Measurements from ENCODE around the gene TMEM239.
"Not testable (repeated sequence)": the region's sequence is repeated elsewhere in the genome, so short reads cannot be mapped to it uniquely, and the experiment has no call there.

TMEM239 gene

DNA sequence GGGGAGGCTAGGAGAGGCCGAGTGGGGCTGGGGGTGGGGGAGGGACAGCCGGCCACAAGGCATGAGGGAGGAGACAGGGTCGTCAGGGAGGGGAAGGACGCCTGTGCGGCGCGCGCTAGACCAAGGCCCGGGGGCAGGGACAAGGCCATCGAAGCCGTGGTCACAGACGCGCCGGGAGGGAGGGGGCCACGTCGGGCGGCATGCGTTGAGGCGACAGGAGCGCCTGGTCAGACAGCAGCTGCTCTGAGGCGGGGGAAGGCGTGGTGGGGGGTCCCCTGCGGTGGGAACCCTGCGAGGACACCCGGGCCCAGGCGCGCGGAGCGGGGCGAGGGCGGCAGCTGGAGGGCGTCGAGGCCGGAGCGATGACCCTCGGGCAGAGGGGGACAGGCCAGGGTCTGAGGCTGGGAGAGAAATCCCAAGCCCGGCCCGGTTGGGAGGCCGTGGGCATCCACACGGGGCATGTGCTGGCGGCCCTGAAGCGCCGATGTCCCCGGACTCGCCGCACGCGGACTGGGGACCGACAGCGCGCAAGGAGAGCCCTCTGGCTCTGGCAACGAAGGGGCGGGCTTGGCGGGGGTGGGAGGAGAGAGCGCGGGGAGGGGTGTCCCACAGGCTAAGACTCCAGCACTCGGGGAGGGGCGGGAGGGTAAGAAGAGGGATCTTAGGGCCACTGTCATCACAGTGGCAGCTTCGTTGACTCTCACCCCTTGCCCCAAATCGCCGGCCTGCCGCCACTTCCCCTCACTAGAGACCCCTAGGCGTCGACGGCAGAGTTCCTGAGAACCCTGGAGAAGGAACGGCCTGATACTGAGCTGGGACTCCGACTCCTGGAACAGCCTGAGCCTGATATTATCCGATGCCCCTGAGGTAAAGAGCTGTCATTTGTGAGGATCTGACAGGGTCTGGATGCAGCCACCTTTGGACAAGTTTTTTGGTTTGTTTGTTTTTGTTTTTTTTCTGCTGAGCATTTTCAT is 5.0 kb downstream of the TMEM239 start:
- DNase-seq, result no peak

DNA sequence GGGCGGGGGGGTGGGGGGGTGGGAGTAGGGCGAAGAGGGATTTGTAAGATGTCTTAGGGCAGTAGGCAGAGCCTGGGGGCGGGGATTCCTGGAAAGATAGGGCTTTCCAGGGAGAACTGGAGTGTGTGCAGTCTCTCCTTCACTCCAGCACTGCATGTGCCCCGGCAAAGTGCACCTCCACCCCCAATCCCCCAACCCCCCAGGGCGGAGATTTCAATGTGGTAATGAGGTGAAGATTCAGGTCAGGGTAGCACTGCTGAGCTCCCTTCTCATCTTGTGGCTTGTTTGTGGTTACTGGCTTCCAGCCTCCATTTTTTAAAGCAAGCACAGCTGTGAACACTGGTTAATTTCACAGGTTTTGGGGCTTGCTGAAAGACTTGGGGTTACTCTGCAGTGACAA is 5.9 kb downstream of the TMEM239 start:
- no peak for DNase-seq

- no peak for DNase-seq
Measured at GRCh38 chr20:2825761-2826160, 9.6 kb downstream of the TMEM239 start.

GRCh38 chr20:2826655-2827054 is 10.5 kb downstream of the TMEM239 start:
- no peak for DNase-seq

GRCh38 chr20:2829376-2829775 is 13.2 kb downstream of the TMEM239 start:
- no peak for DNase-seq

DNA sequence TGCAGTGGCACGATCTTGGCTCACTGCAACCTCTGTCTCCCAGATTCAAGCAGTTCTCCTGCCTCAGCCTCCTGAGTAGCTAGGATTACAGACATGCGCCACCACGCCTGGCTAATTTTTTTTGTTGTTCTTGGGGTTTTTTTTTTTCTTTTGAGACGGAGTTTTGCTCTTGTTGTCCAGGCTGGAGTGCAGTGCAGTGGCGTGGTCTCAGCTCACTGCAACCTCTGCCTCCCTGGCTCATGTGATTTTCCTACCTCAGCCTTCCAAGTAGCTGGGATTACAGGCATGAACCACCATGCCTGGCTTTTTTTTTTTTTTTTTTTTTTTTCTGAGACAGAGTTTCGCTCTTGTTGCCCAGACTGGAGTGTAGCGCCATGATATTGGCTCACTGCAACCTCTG is 15.0 kb downstream of the TMEM239 start:
- DNase-seq, result not testable (repeated sequence)

GRCh38 chr20:2833761-2834160 is 17.6 kb downstream of the TMEM239 start:
- no peak for DNase-seq

- DNase-seq, result no peak
Measured at GRCh38 chr20:2834401-2835110, 18.4 kb downstream of the TMEM239 start.

- DNase-seq, result no peak
Measured at GRCh38 chr20:2835331-2835796, 19.2 kb downstream of the TMEM239 start.

DNA sequence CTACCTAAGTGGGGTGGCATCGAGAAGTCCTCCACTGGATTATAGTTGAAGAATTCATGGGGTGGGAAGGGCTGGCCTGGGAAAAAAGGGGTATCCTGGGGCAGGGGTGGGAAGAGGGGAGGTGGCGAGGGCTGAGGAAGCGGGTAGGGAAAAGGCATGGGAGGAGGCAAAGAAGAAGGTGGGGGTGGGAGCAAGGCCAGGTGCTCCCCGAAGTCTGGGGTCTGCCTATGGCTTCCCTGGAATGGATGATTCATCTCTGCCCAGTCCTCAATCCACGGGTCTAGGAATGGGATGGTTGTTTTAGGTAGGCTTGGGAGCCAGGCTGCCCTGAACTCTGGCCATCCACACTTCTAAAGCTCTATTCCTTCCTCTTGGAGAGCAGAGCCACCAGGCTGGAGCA is 19.9 kb downstream of the TMEM239 start:
- DNase-seq, result no peak

GRCh38 chr20:2837221-2837960 is 21.2 kb downstream of the TMEM239 start:
- DNase-seq, result no peak

DNA sequence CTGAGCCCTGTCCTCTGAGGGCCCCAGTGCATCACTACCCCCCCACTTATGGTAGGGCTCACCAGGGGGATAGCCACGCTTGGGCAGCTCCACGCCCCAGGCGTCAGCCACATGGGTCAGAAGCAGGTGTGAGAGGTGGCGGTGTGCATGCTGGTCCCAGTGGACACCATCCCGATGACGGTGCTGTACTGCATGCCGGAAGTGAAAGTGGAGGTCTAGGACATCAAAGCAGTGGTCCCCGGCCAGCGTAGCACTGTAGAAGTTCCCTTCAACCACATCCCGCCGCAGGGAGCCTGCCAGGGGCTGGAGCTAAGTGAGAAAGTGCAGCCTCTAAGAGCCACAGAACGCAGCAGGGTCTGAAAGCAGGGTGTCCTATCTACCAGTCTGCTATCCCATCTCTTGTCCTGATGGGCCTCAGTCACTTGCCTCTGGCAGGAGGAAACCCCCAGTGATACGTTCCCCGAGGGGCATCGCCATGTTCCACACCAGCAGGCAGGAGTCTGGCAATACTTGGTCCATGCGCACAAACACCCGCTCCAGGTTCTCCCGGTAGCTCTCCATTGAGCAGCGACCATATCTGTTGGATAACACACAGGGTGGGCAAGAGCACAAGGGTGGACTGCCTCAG is 22.1 kb downstream of the TMEM239 start:
- DNase-seq, result no peak

- no peak for DNase-seq
Measured at GRCh38 chr20:2838847-2839671, 22.9 kb downstream of the TMEM239 start.

DNA sequence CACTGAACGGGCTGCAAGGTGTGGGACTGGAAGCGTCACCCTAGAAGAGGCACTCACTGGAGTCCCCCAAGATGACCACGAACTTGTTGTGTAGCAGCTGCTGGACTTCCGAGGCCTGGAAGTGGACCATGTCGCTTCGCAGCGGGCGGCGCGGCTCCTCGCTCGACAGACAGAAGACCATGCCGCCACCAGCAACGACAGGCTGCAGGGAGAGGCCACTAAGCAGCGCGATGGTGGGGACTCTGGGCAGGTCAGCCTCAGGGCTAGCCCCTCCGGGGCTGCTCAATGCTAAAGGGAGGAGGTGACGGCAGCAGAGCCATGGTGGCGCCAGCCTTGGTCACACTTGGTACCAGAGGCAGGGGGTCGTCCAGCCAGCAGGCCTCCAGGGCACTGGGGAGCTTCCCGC is 23.6 kb downstream of the TMEM239 start:
- no peak for DNase-seq

- DNase-seq, result peak; percentile 83
Measured at GRCh38 chr20:2840138-2840966, 24.2 kb downstream of the TMEM239 start, which contains the start of the genes PCED1A and VPS16. Gene PCED1A, minus strand, starts transcription at chr20:2840655. Its CDS starts 743 bp downstream, at chr20:2839912. Gene VPS16, plus strand, starts transcription at chr20:2840745. Its CDS starts 30 bp downstream, at chr20:2840775.

DNA sequence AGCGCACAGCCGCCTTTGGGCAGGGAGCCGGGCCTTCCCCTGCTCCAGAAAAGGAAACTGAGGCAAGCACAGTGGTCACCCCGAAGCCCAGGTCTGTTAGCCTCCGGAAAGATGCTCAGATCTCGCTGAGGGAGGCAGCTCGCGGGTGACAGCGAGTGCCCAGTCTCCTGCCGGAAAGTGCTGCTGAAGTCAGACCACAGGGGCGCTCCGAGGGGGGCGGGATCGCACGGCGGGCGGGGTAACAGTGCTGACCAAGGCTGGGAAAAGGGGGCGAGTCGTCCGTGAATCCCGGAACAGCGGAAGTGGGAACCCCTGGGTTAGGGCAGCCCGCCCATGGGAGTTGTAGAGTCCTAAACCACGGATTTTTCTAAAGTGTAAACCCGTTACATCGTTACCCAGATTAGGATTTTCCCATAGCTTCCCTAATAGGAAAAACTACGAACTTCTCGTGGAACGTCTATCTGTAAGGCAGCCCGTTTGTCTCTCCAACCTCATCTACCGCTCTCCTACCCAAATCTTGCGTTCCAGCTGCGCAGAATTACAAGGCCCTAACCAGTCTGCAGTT is 24.9 kb downstream of the TMEM239 start:
- DNase-seq, result peak; percentile 26

GRCh38 chr20:2845607-2846006 is 29.4 kb downstream of the TMEM239 start:
- no peak for DNase-seq

DNA sequence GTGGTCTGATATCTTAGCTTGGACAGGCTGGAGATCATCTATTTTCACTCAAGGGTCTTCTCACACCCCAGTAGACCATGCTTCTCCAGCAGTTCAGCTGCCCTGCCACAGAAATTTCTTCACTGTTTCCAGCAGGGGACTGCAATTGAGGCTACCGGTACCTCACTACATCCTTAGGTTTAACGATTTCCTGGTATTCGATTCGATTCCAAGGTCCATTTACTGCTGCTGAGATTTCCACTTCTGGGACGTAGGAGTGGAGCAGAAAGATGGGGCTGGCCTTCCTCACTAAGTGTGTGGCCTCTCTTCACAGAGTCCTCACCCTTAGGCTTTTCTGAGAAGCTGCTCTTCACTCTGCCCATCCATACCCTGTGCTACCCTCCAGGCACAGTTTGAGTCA is 30.5 kb downstream of the TMEM239 start:
- no peak for DNase-seq

DNA sequence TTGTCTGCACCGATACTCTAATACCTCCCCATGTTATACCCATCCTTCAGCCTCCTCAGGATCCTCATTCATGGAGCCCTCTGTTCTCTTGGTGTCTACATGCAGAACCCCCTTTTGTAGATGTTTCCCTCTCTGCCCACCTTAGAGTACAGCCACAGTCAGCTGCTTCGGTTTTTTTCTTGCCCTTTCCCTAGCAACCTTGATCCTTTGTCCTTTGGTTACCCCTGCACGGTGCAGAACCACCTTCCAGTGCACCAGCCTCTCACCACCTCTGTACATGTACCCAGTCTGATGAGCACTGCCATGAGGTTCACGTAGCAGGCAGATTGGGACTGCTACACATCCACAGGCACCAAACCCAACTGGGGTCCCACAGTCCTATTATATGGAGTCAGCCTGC is 31.6 kb downstream of the TMEM239 start:
- DNase-seq, result no peak

DNA sequence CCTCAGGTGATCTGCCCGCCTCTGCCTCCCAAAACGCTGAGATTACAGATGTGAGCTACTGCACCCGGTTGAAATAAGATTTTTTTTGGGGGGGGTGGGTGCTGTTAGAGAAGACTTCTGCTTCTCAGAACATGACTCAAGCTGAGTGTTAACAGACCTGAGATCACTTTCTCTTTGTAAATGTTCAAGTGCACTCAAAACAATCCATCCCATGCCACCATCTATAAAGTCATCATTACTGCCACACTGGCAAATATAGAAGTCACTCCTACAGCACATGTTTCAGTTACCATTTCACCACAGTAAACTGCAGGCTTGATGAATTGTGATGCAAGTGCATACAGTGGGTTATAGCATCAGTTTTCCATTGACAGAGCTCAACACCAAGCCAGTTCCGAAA is 33.4 kb downstream of the TMEM239 start:
- DNase-seq, result no peak
